Inflammatory macrophage (primary cell): ENCODE data around the gene TGFB2.

Source experiments
- DNase-seq, 2 donors: peaks; one replicate each; pipeline ENCODE4 v3.0.0-alpha.2; 2020 to 2022

Gene TGFB2

DNA sequence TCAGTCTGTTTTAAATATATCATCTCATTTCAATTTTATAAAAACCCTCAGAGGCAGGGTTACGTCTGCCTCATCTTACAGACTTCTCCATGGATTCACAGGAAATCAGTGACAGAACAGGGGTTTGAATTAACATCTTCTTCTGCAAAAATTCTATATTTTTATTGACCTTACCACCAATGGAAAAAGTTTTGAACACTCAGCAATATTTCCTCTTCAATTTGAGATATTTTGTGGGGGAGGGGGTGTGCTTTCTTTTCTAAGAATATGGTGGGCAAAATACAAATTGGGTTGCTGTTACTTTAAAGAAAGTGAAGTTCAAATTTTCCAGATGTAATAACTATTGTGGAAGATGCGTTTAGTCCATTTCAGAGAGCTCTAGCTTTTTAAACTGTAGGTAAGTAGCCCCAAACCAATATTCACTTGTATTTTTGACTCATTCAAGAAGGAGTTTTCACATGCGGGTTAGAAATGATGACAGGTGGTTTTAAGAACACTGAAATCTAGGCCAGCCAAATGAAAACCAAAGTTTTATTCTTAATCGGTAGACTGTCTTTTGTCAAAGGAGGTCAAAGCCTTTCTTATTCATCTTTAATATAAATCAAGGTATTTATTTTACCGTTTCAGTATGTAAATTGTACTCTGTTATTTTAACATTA is 17.4 kb downstream of the TGFB2 start:
- DNase-seq, result no peak

DNA sequence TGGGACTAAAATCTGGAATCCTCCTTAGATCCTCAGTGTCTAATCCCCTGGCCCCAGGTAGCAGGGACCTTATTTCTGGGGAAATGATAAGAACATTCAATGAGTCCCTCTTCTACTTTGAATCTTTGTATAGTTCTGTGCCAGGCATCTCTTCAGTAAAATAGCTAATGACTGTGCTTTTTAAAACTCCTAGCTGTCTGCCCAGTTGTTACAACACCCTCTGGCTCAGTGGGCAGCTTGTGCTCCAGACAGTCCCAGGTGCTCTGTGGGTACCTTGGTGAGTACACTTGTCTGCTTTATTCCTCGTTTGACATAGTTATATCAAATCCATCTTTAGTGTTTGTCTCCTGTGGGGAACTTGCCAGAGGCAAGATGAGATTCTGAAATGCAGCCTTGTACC is 18.0 kb downstream of the TGFB2 start:
- no peak for DNase-seq

DNA sequence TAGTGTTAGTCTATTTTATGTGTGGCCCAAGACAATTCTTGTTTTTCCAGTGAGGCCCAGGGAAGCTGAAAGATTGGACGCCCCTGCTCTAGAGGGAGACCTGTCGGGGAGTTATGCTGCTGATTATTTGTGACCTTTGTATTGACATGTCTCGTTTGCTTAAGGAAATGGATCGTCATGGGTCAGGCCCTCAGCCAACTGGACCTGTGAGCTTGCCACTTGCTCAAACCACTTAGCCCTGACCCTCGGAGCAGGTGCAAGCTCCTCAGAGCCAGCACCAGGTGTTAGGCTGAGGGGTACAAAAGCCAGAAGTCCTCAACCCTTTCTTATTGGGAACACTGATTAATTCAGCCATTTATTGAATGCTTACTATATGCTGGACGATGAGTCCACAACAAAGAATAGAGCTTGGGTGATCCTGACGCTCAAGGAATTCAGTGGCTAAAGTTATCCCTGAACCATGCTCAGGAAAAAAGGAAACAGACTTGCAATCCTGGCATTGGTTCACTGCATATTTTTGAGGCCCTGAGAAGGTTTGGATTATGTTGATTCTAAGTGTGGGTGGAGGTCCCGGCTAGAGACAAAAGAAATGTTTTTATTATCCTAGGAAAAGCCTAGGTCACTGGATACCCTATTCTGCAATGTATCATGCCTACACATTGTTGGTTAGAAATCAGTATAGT is 19.0 kb downstream of the TGFB2 start:
- DNase-seq, result no peak

DNA sequence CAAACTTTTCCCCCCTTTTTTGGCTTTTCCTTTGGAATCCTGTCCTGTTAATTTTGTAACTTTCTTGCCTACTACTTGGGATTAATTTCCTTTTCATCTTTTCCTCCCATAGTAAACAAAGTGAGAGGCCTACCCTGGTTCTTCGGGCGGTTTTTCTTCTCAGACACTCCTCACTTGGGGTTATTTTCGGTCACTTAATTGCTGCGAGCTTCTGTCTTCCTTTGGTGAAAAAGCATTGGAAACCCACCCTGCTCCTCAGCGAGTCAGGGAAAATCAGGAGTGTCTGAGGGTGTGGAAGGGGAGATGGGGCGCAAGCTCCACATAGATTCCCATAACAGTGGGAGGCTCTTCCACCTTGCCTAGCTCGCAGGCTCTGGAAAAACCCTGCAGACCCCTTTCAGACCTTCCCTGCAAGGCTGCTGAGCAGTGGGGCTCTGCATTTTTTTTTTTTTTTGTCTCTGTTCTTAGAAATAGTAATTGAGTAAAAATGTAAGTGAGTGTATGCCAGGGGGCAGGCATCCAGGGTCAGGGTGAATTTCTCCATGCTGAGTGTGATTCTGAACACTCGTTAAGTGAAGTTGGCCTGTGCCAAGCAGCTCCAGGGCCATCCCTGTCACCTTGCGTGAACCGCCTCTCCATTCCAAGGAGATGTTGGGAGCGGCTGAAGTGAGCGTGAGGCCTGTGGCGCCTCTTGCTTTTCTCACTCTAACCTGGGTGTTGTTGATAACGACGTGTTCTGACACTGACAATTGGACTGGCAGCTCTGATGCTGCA is 20.3 kb downstream of the TGFB2 start:
- no peak for DNase-seq

DNA sequence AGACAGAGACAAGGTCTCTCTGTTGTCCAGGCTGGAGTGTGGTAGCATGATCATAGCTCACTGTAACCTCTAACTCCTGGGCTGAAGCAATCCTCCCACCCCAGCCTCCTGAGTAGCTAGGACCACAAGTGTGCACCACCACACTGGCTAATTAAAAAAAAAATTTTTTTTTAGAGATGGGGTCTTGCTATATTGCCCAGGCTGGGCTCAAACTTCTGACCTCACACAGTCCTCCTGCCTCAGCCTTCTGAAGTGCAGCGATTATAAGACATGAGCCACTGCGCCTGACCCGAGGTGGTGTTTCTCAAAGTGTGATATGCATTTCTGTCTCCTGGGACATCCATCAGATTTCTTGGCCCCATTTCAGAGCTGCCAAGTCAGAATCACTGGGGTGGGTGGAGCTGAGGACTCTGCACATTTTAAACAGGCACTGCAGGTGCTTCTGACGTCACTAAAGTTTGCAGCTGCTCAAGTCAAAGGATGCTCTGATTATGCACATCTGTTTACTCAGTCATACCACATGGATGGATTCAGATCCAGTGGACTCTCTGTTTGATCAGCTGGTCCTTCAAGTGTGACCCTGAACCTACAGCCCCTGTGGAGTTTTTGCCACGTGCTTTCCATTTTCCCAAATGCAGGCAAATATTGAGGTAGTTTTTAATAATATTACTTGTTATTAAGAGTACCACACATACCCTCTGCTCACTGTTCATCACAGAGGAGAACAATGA is 21.4 kb downstream of the TGFB2 start:
- no peak for DNase-seq

DNA sequence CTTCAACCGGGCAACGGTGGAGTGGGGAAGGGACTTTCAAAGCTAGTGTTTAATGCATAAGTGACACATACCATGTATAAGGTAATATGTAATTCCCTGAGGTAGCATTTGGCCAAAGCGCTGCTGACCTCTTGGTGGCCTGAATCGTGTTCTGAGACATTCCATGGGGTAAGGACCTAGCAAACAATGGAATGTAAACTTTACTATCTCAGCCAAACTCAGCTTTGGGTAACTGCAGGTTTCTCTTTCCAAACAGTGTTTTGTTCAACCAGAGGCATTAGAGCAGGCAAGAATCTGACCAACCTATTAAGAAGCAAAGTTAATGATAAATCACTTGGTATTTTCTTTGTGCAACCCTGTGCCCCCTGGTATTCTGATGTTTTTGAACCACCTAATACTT is 22.0 kb downstream of the TGFB2 start:
- no peak for DNase-seq

DNA sequence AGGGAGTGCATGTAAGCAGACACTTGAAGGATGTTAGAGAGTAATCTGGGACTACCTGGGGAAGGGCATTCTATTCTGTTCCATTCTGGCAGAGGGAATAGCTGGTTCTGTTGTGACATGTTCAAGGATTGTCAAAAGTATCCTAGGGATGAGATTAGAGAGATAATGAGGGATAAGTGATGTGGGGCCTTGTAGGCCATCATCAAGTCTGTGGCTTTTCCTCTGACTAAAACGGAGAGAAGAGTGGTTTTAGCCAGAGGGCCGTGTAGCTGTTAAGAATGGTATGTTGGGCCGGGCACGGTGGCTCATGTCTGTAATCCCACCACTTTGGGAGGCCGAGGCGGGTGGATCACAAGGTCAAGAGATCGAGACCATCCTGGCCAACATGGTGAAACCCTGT is 23.6 kb downstream of the TGFB2 start:
- no peak for DNase-seq

DNA sequence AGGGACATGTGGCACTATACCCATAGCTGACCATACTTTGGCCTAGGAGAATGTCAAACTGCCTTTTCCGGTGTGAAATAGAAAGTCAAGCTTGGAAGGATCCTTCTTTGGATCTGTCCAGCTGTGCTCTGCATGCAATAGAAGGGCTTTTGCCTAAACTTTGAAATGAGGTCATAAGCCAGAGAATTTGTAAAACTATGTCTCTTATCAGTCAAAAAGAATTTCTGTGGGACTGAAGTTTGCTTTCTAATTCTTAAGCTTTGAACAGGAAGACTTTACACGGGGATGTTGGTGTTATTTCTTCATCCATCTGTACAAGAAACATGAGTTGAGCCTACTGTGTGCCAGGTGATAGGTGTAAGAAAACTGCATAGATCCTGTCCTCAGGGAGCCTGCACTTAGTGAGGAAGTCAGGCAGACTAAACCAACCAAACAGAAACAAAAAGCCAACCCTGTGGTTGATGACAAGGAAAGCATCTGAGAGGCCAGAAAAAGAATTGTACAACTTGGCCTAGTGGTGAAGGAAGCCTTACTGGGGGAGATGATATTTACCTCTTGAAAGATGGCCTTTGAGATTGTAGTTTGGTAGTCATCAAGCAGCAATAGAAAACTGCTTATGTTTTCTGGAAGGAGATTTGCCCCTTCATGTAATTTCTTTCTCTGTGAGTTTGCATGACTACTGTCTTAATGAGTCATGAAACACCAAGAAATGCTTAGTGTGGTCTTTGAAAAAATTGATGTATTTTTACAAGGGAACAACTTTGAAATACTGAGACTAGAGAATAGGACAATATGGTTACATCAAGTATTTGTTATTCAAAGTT is 24.8 kb downstream of the TGFB2 start:
- no peak for DNase-seq

DNA sequence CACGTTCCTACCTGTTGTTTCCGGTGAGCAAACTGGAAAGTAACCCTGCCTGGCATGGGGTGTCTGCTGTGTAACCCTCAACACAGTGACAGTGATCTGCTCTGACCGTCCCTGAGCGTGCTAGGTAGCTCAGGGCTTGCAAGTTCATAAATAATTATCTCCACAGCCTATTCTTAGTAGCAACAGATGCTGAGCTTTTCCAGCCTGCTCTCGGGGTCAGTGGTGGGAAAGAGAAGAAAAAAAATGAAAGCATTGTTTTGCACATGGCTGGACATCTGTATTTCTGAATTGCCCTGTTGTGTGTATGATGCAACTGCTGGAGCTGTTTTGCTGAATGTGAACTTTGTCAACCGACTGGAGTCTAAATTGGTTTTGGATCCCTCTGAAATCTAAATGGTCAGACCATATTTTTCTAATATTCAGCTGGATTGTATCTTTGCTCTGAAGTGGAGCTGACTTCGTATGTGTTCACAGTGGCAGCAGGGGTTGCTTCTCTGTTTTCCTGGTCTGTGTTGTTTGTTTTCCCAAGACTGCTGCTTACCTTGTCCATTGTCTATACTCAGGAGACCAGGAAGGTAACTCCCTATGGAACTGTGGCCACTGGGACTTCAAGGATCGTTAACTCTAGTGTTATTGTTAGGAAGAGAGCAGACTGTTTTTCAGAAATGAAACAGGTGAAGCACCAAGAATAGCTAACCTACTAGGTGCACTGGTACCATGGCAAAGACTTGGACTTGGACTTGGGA is 27.0 kb downstream of the TGFB2 start:
- no peak for DNase-seq

DNA sequence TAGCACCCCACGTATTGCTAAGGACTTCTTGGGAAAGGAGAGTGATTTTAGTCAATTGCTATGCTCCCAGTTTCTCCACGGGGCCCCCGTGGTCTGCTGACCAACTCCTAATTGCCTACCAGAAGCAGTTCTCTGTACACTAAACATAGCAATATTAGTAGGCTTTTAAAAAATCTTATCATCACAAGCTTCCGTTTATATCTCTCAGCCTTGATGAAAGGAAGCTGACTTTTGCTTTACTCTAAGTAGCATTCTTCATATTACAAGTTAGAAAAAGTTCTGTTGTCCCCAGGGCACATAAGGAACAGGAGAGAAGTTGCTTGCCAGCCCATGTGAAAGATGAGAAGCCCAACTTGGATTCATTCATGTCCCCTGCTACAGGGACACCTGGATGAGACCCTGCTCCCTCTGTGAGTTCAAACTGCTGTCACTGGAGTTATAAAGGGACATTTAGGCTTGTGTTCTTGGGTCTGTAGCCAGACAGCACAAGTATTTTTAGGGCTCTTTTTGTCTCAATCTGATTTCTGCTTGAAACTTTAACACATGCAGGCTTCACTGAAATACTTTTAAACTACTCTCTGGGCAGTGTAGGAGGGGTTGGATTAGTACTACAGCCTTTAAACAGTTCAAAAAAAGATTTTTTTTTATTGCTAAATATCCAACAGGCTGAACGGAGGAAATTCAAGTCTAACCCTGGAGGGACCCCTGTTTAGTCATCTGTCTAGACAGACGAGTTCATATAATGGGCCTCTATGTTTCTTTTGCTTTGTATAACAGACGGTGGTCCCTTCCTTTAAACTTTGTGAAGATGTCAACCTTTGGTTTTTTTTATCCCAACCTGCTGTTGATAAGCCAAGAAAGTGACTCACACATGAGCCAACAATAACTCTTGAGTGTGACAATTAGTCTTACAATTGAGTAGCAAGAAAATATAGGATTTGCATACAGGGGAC is 29.5 kb downstream of the TGFB2 start:
- no peak for DNase-seq

DNA sequence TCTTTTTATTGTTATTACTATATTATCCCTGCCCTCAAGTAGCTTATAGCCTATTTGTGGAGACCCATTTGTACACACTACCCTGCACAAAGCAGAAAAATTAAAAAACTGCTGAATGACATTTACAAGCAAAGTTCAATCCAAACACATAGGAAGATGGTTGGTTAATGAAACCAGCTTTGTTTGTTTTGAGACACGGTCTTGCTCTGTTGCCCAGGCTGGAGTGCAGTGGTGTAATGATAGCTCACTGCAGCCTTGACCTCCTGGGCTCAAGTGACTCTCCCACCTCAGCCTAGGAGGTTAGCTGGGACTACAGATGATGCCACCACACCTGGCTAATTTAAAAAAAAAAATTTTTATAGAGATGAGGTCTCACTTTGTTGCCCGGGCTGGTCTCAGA is 31.6 kb downstream of the TGFB2 start:
- DNase-seq, result no peak

DNA sequence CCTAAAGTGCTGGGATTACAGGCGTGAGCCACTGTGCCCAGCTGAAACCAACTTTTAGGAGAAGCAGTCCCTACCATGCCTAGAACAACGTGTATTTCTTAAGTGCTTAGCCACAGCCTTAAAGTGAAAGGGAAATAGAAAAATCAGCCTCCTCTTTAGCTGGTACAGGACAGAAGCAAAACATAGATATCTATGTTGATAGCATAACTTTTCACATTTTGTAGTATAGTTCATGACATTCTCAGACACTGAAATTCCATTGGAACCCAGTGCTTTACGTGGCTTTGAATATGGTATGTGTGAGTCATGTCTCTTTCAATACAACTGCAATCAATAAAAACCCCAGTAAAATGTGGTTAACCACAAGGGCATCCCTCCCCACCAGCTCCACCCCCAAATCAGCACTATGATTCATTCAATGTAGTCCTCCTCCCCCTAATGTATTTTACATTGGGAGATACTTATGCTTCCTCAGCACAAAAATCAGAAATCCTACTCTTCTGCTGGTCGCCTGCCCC is 32.1 kb downstream of the TGFB2 start:
- peak; percentile 11 to 30 for DNase-seq

DNA sequence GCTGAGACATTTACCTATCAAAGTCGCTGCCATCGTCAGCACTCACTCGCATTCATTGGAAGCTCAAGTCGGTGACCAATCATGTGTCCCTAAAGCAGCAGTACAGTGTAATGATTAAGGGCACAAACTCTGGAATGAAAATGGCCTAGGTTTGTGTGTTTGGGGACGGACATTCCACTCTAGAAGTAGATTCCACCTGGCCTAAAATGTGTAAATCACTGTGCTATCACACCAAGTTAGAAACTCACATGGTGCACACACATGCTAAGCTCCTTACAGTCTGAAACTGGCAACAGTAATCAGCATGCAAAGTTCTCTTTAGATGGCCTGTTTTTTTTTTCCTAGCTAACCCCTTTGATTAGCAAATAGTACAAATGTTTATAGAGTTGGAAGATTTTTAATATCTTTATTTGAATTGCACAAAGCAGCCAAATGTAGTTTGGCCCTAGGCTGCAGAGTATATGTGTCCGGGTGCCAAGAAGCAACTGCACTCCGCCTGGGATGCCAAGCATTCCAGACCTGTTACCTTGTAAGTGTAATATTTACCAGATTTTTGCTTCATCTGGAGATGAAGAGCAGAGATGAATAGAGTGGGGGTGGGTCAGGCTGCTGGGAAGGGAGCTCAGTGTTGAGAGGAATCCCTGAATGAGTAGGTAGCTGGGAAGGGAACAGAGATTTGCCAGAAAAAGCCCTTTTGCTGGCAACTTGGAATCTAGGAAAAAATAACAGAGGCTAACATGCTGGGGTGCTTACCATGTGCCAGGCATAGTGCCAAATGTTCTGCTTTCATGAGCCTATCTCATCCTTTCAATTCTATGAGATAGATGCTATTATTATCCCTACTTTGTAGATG is 35.2 kb downstream of the TGFB2 start:
- DNase-seq, result no peak

DNA sequence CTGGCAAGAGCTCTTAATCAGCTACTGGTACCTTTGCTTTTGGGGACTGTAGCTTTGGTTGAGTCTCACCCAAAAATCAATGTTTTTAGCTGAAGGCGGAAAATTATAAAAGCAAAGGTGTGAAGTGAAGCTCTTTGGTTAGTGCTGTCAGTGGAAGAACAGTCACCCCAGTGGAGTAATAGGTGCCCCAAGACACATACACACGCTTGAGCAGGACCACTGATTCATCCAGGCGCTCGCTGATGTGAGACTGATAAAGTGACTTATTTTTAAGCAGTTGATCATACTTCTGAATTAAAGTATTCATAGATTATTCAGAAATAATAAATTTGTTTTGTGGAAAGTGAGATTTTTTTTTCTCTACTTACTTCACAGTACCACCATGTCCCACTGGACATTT is 37.1 kb downstream of the TGFB2 start:
- no peak for DNase-seq

DNA sequence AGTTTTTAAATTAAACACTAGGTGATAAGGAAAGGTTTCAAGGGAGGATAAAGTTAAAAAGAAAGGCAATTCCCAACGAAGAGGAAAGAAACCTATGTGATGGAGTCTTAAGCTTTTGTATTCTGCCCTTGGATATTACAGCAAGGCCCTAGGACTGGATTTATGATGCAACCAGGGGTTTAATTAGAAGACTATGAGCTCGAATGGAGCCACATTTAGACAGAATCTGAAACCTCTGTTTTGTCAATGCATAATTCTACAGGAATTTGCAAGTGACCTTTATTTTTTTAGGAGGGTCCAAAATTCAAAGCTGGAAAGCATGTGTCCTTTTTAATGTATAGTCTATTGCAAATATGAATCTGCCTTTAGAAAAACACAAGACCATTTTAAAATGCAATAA is 37.9 kb downstream of the TGFB2 start:
- DNase-seq, result no peak

DNA sequence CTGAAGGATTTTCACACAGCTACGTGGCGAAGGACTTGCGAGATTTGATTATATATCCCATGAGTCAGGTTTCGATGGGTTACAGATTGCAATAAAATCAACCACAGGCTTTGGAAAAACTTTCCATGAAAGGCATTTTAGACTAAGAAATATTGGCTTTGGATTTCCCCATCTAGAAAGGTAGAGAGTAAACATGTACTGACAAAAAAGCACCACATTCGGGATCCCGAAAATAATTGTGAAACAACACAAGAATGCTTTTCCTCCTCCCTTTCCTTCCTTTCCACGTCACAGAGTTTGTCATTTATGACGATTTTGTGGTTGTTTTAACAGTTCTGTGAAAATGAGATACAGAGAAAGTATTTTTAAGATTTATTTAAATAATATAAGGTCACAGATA is 38.5 kb downstream of the TGFB2 start:
- no peak for DNase-seq

DNA sequence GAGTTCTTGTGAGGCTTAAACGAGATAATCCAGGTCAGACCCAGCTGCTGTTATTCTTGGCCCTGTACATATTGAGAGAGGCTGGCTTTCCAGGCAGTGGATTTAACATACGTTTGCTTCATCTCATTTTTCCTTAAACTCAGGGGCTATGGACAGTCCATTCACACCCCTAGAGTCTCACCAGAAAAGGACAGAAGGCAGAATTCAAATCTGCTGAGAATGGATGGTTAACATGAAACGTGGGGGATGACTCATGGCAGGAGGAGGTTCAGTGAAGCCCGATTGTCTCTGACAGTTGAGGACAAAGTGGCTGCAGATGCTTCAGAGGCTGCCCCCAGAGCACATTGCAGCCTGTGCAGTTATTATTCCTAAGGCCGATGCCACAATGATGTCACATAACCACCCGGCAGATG is 39.5 kb downstream of the TGFB2 start:
- no peak for DNase-seq

DNA sequence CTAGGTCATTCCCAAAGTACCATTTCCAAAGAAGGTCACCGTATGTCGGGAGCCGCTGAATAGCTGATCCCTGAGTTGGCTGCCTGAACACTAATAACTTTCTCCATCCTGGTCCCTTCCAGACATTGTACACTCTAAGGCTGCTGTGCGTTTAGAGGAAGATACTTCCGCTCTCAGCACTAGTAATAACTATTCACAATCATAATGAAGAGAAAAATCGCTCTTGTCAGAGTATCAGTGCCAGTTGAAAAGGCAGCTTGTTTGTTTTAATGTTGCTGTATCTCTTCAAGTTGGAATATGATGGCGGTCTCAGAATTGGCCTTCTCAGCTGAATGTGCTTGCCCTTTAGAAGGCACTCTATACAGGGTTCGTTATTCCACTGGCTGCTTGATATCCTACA is 43.5 kb downstream of the TGFB2 start:
- DNase-seq, result no peak

DNA sequence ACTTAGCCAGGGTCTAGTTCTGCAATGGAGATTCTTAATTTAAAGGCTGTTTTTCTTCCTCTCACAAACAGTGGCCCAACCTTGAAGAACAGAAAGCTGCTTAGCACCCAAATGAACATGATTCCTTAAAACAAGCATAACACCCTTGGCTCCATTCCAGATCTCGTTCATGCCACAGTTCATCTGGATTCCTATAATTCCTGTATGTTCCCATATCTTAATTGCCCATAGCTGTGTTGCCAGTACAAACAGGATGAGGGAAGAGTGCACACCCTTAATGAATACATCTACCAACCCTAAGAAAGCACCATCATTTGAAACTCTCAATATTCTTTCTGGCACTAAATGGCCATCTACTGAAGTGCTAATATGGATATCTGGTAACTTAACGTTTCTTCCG is 45.5 kb downstream of the TGFB2 start:
- DNase-seq, result no peak
